HCT116 (cell line): ENCODE data around the gene CD72. TPM values are rescaled to one million over a fixed set of nuclear protein-coding genes. Genes with fewer than 3 reads are reported as not detected.
"Not testable (repeated sequence)": the region's sequence is repeated elsewhere in the genome, so short reads cannot be mapped to it uniquely, and the experiment has no call there.

ENCODE experiments used
- ATAC-seq: fragments of 200-7000 bp; cut with Tn5 transposase; 2 replicates; pipeline ENCODE4 v1.9.1; 2020; ENCODE audit warnings: mild to moderate bottlenecking, moderate library complexity
- BruUV-seq: library from RNA; stranded (reverse); fragments of 400-500 nt; replicated peaks from 2 replicates; lab custom pipeline; 2021; lab: Mats Ljungman, UMichigan
- CTCF ChIA-PET: fragments of 300-600 bp; sonication (Branson Sonifier 250); formaldehyde crosslinking; loops from one replicate; lab custom pipeline; 2021; ENCODE audit warnings: antibody characterized with exemption; lab: Charles Lee
- POLR2A ChIA-PET: fragments of 300-600, 350-600 bp; sonication (Branson Sonifier 250); formaldehyde crosslinking; loops from one replicate; lab custom pipeline; 2021; ENCODE audit warnings: antibody characterized with exemption; lab: Charles Lee
- RAD21 ChIA-PET, 2 experiments: fragments of 300-600 bp; sonication (Branson Sonifier 250); formaldehyde crosslinking; loops; one replicate each; lab custom pipeline; 2023; ENCODE audit warnings: low total read pairs in 2 of 2; ENCODE audit not compliant: uncharacterized antibody in 2 of 2, unreplicated experiment in 2 of 2, low non-redundant PET in 1 of 2; lab: Charles Lee
- DNase-seq: peaks from one replicate; pipeline ENCODE4 v3.0.0-alpha.2; 2010; ENCODE audit warnings: low read depth, low spot score
- H2AFZ ChIP-seq: fragments of 200-600 bp; shearing (Covaris generic), sonication (generic); 2 replicates; pipeline ENCODE4 v1.6.1; 2017; ENCODE audit warnings: low read depth, mixed run types, mixed read lengths, antibody characterized with exemption, low read length; ENCODE audit not compliant: poor library complexity, severe bottlenecking
- H3K27ac ChIP-seq: 2 replicates; pipeline ENCODE4 v1.5.1; 2012; ENCODE audit warnings: low read depth, low read length
- H3K27me3 ChIP-seq: fragments of 200-600 bp; sonication (generic); 2 replicates; pipeline ENCODE4 v1.6.1; 2016; ENCODE audit warnings: mixed run types, low read length, mixed read lengths; ENCODE audit not compliant: insufficient read depth
- H3K36me3 ChIP-seq, 2 experiments: fragments of 200-500 bp in 1 of 2; fragments of 200-600 bp in 1 of 2; sonication (Bioruptor generic) in 1 of 2; sonication (generic) in 1 of 2; 2 replicates each; pipeline versions ENCODE4 v1.5.1 to v1.6.1; 2014 to 2016; ENCODE audit warnings: low read length in 2 of 2, inconsistent platforms in 1 of 2, mixed read lengths in 1 of 2, mixed run types in 1 of 2; ENCODE audit not compliant: insufficient read depth in 2 of 2, control insufficient read depth in 1 of 2
- H3K4me1 ChIP-seq, 2 experiments: fragments of 200-600 bp in 1 of 2; sonication (generic) in 1 of 2; 2 replicates each; pipeline versions ENCODE4 v1.5.1 to v1.6.1; 2012 to 2017; ENCODE audit warnings: low read length in 2 of 2, inconsistent platforms in 1 of 2, mild to moderate bottlenecking in 1 of 2, mixed read lengths in 1 of 2, mixed run types in 1 of 2, moderate library complexity in 1 of 2; ENCODE audit not compliant: insufficient read depth in 2 of 2, control insufficient read depth in 1 of 2
- H3K4me2 ChIP-seq: fragments of 200-600 bp; sonication (generic); 2 replicates; pipeline ENCODE4 v1.6.1; 2017; ENCODE audit warnings: mixed run types, low read length, mixed read lengths
- H3K4me3 ChIP-seq, 2 experiments: fragments of 200-600 bp in 1 of 2; sonication (generic) in 1 of 2; replicated peaks in 1 of 2; 2 replicates each; pipeline ENCODE4 v1.5.1; 2011 to 2016; ENCODE audit warnings: low read length in 2 of 2, control low read depth in 1 of 2, low read depth in 1 of 2, mild to moderate bottlenecking in 1 of 2, mixed read lengths in 1 of 2, mixed run types in 1 of 2
- H3K79me2 ChIP-seq: fragments of 200-600 bp; sonication (generic); 2 replicates; pipeline ENCODE4 v1.6.1; 2017; ENCODE audit warnings: mild to moderate bottlenecking, mixed run types, low read length, moderate library complexity, mixed read lengths; ENCODE audit not compliant: insufficient read depth
- H3K9ac ChIP-seq: fragments of 200-600 bp; sonication (generic); 2 replicates; pipeline ENCODE4 v1.6.1; 2016; ENCODE audit warnings: low read length, mixed read lengths
- H3K9me2 ChIP-seq: fragments of 200-600 bp; sonication (generic), shearing (Covaris generic); 2 replicates; pipeline ENCODE4 v1.6.1; 2017; ENCODE audit warnings: mixed run types, mild to moderate bottlenecking, moderate library complexity; ENCODE audit not compliant: insufficient read depth
- H3K9me3 ChIP-seq, 2 experiments: fragments of 200-500 bp in 1 of 2; fragments of 200-600 bp in 1 of 2; sonication (Bioruptor generic) in 1 of 2; sonication (generic) in 1 of 2; 2 replicates each; pipeline ENCODE4 v1.6.1; 2014 to 2017; ENCODE audit warnings: low read length in 2 of 2, mixed read lengths in 2 of 2, inconsistent platforms in 1 of 2, low read depth in 1 of 2, mild to moderate bottlenecking in 1 of 2, mixed run types in 1 of 2, moderate library complexity in 1 of 2; ENCODE audit not compliant: control insufficient read depth in 1 of 2, insufficient read depth in 1 of 2
- H4K20me1 ChIP-seq: fragments of 200-600 bp; sonication (generic), shearing (Covaris generic); 2 replicates; pipeline ENCODE4 v1.6.1; 2017; ENCODE audit warnings: mixed run types, mild to moderate bottlenecking, moderate library complexity; ENCODE audit not compliant: insufficient read depth
- EZH2 ChIP-seq: fragments of 200-600 bp; sonication (generic); IDR thresholded peaks from 2 replicates; pipeline ENCODE4 v1.6.1; 2017; ENCODE audit warnings: antibody characterized with exemption, mixed run types
- FOSL1 ChIP-seq: IDR thresholded peaks from 2 replicates; pipeline ENCODE4 v1.6.1; 2012; ENCODE audit warnings: low read depth
- REST ChIP-seq: IDR thresholded peaks from 2 replicates; pipeline ENCODE4 v1.6.1; 2012; ENCODE audit warnings: low read depth
- YY1 ChIP-seq: IDR thresholded peaks from 2 replicates; pipeline ENCODE4 v1.6.1; 2011; ENCODE audit warnings: low read length, low read depth, moderate library complexity, mild to moderate bottlenecking; ENCODE audit not compliant: insufficient replicate concordance; ENCODE audit errors: extremely low read depth
- ZBTB33 ChIP-seq: IDR thresholded peaks from 2 replicates; pipeline ENCODE4 v1.6.1; 2011; ENCODE audit warnings: mild to moderate bottlenecking, low read length, moderate library complexity; ENCODE audit not compliant: insufficient replicate concordance; ENCODE audit errors: extremely low read depth
- intact Hi-C: fragments of 100-400 bp; cut with micrococcal nuclease; formaldehyde crosslinking; loops from 2 replicates; pipeline ENCODE4 v1.10.0; 2022
- total RNA-seq: library from RNA; stranded (reverse); gene quantifications from one replicate; pipeline ENCODE4 v1.2.1, GENCODE V29; 2021; ENCODE audit not compliant: unreplicated experiment

Gene CD72
- total RNA-seq, 1 experiment from 2014 or later, result 1.6 TPM

DNA sequence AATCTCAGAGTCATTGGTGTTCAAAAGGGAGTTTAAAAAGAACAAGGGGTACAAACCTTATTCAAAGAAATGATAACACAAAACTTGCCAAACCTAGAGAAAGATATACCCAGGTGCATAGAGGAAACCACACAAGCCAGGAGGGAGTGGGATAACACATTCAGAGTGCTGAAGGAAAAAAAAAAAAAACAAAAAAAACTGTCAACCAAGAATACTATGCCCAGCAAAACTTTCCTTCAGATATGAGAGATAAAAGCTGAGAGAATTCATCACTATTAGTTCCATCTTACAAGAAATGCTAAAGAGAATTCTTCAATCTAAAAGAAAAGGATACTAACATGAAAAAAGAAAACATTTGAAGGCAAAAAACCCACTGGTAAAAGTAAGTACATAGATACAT, 24.6 kb downstream of the CD72 start:
- Histone ChIP-seq H3K36me3 (no peaks in the 10 kb centered on the region), H3K4me3 (no peak overlapping the region), H3K79me2 (no peaks in the 10 kb centered on the region), H3K4me2 (no peak overlapping the region), H3K27me3 (no peaks in the 10 kb centered on the region)
- ATAC-seq, result no peak
- TF ChIP-seq EZH2 (no peak), FOSL1 (no peak), YY1 (no peak), ZBTB33 (no peak), REST (no peak)
- TF ChIP-seq, all 23 proteins: peak for 0
- intact Hi-C loops, result no loop called here
- no peak overlapping the region for H3K9ac ChIP-seq
- H3K9me2 ChIP-seq, result no peaks in the 10 kb centered on the region
- ChIA-PET CTCF (no interaction called here), RAD21 (no interaction called here), POLR2A (no interaction called here)
- no peak overlapping the region for H3K27ac ChIP-seq
- H4K20me1 ChIP-seq, result no peaks in the 10 kb centered on the region
- H3K4me1 ChIP-seq, result no peaks in the 10 kb centered on the region
- no peak for DNase-seq
- H2AFZ ChIP-seq, result no peak overlapping the region
- peaks cover 0 to 13% of the 10 kb centered on the region in 2 experiments; a peak in 1 of 4 replicates for H3K9me3 ChIP-seq
- no TSS peak for BruUV-seq

- H3K27me3 ChIP-seq, H3K4me1 ChIP-seq, H3K9ac ChIP-seq, CTCF ChIA-PET, H3K36me3 ChIP-seq, H2AFZ ChIP-seq, H3K4me3 ChIP-seq, DNase-seq, H3K27ac ChIP-seq, H3K9me2 ChIP-seq, intact Hi-C loops, ATAC-seq, H3K79me2 ChIP-seq, H4K20me1 ChIP-seq, RAD21 ChIA-PET, BruUV-seq, H3K4me2 ChIP-seq: not testable (repeated sequence)
- peaks cover 0 to 12% of the 10 kb centered on the region in 2 experiments; a peak in 1 of 4 replicates for H3K9me3 ChIP-seq
- POLR2A ChIA-PET, result interaction anchor here (0.7 kb wide), 1 partner anchor 99 kb away, joined by 3 read pairs; no protein-coding TSS in a partner anchor
Observed at GRCh38 chr9:35588506-35588905, 29.7 kb downstream of the CD72 start.

GRCh38 chr9:35584681-35585080, 33.5 kb downstream of the CD72 start:
- intact Hi-C loops, H3K9ac ChIP-seq, POLR2A ChIA-PET, RAD21 ChIA-PET, BruUV-seq, H3K4me3 ChIP-seq, ATAC-seq, H3K27me3 ChIP-seq, H3K4me1 ChIP-seq, H3K36me3 ChIP-seq, H3K9me3 ChIP-seq, H4K20me1 ChIP-seq, DNase-seq, H3K79me2 ChIP-seq, H2AFZ ChIP-seq, H3K9me2 ChIP-seq, H3K4me2 ChIP-seq, H3K27ac ChIP-seq: not testable (repeated sequence)
- CTCF ChIA-PET, result interaction anchor here (1.6 kb wide), 1 partner anchor 15 kb away, joined by 3 read pairs; no protein-coding TSS in a partner anchor
